ENCODE data around the gene PDE4B. TPM values are rescaled to one million over a fixed set of nuclear protein-coding genes. Genes with fewer than 3 reads are reported as not detected.

Gene PDE4B
- total RNA-seq, 1 donor, result 2.3 TPM

DNA sequence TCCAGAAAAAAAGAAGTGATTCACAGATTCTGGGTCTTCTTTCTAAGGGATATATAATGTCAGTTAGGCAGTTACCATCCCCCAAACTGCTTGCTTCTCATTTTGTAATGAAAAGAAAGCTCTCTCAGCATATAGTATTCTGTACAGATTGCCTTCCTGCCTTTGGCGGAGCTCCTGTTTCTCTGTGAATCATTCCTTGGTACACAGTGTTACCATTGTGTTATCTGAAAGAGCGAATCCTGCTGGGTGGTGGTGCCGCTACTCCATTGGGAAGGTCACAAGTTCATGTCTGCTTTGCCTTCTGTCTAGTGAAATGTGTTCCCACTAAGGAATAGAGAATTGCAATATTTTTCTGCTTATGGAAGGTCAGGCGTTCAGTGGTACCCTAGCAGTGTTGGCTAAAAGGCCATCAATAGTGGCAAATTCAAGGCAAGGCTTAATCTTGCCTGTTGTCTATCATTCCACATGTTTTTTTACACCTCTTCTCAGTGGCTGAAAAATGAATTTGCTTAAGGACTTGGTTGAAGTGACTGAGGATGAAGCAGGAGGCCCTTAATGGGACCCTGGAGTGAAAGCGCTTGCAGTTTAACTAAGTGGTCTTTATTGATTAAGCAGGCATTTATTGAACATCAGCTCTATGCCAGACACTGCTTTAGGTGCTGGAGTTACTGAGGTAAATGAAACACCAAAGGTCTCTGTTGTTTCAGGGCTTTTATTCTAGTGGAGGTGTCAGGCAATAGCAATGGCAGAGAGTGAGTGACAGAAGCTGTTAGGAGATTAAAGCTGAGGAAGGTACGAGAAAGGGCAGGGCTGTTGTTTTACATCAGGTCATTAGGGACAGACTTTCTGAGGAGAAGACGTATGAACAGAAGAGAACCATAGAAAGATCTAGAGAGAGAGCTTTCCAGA is 186.7 kb downstream of the PDE4B start:
- no peak overlapping the region for H3K4me3 ChIP-seq (ENCODE audit: low read depth, low read length)
- TF ChIP-seq, protein P1, sequence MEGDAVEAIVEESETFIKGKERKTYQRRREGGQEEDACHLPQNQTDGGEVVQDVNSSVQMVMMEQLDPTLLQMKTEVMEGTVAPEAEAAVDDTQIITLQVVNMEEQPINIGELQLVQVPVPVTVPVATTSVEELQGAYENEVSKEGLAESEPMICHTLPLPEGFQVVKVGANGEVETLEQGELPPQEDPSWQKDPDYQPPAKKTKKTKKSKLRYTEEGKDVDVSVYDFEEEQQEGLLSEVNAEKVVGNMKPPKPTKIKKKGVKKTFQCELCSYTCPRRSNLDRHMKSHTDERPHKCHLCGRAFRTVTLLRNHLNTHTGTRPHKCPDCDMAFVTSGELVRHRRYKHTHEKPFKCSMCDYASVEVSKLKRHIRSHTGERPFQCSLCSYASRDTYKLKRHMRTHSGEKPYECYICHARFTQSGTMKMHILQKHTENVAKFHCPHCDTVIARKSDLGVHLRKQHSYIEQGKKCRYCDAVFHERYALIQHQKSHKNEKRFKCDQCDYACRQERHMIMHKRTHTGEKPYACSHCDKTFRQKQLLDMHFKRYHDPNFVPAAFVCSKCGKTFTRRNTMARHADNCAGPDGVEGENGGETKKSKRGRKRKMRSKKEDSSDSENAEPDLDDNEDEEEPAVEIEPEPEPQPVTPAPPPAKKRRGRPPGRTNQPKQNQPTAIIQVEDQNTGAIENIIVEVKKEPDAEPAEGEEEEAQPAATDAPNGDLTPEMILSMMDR (IDR thresholded peaks at IDR 0.05; ENCODE audit: insufficient read depth, low read length), result no peak
- DNase-seq (ENCODE audit: low read depth), result peak; percentile 5

DNA sequence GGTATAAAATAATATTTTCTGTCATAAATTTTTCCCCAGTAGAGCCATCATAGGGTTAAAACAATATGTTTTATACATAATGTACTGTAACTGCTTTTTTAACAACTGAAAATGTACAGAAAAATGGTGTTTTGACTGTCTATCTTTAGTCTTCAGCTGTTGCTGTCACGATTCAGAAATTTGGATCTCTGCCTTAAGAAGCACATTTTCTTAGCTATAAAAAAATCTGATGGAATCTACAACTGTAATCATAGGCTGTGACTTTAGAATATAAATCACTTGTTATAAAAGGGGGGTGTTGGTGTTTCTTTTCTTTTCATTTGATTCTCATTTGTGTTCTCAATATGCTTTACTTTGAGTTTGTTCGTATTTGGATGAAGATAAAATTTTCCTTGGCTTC is 187.5 kb downstream of the PDE4B start:
- TF ChIP-seq, protein P1 (IDR thresholded peaks at IDR 0.05; ENCODE audit: insufficient read depth, low read length), result no peak
- no peak overlapping the region for H3K4me3 ChIP-seq (ENCODE audit: low read depth, low read length)
- DNase-seq (ENCODE audit: low read depth), result no peak

DNA sequence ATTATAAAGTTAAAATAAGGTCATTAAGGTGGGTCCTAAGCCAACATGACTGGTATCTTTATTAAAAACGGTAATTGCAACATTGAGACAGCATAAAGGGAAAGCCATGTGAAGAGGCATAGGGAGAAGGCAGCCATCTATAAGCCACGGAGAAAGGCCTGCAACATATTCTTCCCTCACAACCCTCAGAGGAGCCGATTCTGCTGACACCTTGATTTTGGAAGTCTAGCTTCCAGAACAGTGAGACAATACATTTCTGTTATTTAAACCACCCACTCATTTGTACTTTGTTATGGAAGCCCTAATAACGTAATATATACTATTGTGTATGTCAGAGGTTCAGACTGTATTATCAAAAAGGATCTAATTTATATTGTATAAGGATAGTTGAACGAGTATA is 190.8 kb downstream of the PDE4B start:
- TF ChIP-seq, protein P1 (IDR thresholded peaks at IDR 0.05; ENCODE audit: insufficient read depth, low read length), result no peak
- no peak for DNase-seq (ENCODE audit: low read depth)

DNA sequence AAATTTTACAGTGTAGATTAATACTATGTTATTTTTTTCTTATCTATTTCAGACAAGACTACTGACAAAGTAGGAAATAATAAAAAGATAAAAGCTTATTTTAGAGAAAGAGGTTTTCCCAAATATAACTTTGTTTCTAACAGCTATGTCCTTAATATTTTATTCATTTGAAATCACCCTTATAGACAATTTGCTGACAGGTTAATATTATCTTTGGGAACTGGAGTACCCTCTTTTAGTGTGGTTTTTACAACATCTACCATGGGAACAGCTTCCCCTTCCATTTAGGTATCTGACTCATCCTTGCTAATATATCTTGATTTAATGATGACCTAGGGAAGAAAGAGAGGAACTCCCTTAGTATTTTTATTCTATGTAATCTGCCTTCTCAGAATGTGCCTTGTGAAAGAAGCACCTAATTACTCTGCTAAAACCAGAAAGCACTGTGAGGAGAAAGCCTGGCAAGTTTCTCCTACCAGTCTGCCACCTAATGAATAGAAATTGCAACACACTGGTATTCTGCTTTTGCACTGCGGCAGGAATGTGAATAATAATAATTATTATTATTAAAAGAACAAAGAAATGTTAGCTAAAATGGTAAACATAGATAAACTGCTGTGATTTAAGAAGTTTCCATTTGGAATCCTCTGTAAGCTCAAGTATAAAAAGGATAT is 192.8 kb downstream of the PDE4B start:
- no peak overlapping the region for H3K4me3 ChIP-seq (ENCODE audit: low read depth, low read length)
- TF ChIP-seq, protein P1 (IDR thresholded peaks at IDR 0.05; ENCODE audit: insufficient read depth, low read length), result no peak
- DNase-seq (ENCODE audit: low read depth), result no peak

More for the DNA sequence above, 190.8 kb downstream of the PDE4B start:
- H3K4me3 ChIP-seq (ENCODE audit: low read depth, low read length), result no peak overlapping the region

DNA sequence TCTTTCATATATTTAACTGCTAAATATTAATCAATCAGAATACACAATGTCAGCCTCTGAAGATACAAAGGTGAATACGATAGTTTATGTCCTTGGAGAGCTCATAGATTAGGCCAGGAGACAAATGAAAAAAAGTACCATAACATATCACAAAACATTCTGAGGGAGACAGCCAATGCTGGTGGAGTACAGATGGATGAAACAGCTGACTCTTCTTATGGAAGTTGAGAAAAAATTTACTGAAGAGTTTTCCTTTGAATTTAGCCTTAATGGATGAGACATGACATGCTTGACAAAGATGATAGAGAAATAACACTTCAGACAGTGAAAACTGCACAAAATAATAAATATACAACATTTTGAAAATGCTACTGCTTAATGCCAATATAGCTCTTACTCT is 193.5 kb downstream of the PDE4B start:
- no peak overlapping the region for H3K4me3 ChIP-seq (ENCODE audit: low read depth, low read length)
- TF ChIP-seq, protein P1 (IDR thresholded peaks at IDR 0.05; ENCODE audit: insufficient read depth, low read length), result no peak
- no peak for DNase-seq (ENCODE audit: low read depth)

DNA sequence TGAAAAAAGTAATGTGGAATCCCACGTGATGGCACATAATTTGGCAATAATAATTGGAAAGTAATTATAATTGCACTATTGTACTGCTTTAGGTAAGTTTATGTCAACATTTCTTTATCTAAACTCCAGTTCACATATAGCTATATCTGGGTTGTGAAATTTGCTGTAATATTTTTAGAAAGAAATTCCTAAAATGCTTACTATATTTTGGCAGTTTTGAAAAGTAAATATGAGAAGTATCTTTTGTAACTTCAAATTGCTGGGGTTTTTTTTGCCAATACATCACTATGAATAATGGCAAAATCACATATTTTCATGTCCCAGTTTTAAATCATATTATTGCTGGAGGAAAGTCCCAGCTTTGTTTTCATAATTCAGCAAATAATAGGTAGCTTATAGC is 197.5 kb downstream of the PDE4B start:
- H3K4me3 ChIP-seq (ENCODE audit: low read depth, low read length), result no peak overlapping the region
- no peak for DNase-seq (ENCODE audit: low read depth)
- TF ChIP-seq, protein P1 (IDR thresholded peaks at IDR 0.05; ENCODE audit: insufficient read depth, low read length), result no peak
